Renal cortex interstitium (tissue), 11 donors: Measurements from ENCODE around the gene PGPEP1. TPM values are rescaled to one million over a fixed set of nuclear protein-coding genes. Genes with fewer than 3 reads are reported as not detected.
"Not testable (repeated sequence)": the region's sequence is repeated elsewhere in the genome, so short reads cannot be mapped to it uniquely, and the experiment has no call there.

Experiments used
- DNase-seq, 11 donors: peaks; one replicate each; pipeline ENCODE4 v3.0.0-alpha.2; 2013; ENCODE audit warnings: low read depth in 9 of 11, low spot score in 4 of 11; ENCODE audit errors: extremely low read depth in 1 of 11
- polyA plus RNA-seq, 3 donors: library from polyadenylated mRNA; unstranded; fragments of 120-200 nt; gene quantifications; one replicate each; pipeline ENCODE4 v1.2.1, GENCODE V29; 2013; ENCODE audit not compliant: insufficient read length in 3 of 3

PGPEP1 gene
- polyA plus RNA-seq, 3 donors, result 20.9 to 35.3 (median 22.0) TPM

- DNase-seq, result no peak
These were observed 58.6 kb downstream of the PGPEP1 start for GRCh38 chr19:18399008-18399407.

DNA sequence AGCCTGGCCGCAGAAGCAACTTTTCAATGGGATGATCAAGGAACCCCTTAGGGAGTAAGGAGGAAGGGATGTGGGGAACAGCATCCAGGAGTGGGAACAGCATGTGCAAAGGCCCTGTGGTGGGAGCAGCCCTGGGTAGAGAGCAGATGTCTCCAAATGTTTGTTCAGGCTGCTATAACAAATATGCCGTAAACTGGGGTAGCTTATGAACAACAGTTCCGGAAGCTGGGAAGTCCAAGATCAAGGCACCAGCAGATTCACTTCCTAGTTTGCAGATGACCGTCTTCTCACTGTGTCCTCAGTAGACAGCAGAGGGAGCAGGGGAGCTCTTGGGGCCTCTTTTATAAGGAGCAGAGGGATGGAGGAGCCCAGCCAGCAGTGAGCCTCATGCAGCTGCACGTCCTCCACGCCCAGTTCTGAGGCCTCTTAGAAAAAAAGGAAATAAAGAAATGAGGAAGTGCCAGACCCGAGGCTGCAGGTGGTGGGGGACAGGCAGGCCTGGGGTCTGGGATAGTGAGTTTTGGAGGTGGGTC, 61.2 kb downstream of the PGPEP1 start:
- peak in 1 of 11 donors; percentile 56 for DNase-seq

DNA sequence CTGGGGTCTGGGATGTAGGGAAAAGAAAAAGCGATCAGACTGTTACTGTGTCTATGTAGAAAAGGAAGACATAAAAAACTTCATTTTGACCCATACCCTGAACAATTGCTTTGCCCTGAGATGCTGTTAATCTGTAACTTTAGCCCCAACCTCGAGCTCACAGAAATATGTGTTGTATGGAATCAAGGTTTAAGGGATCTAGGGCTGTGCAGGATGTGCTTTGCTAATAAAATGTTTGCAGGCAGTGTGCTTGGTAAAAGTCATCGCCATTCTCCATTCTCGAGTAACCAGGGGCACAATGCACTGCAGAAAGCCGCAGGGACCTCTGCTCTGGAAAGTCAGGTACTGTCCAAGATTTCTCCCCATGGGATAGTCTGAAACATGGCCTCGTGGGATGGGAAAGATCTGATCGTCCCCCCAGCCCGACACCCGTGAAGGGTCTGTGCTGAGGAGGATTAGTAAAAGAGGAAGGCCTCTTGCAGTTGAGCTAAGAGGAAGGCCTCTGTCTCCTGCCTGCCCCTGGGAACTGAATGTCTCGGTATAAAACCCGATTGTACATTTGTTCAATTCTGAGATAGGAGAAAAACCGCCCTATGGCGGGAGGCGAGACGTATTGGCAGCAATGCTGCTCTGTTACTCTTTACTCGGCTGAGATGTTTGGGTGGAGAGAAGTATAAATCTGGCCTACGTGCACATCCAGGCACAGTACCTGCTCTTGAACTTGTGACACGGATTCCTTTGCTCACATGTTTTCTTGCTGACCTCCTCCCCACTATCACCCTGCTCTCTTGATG, 62.3 kb downstream of the PGPEP1 start:
- not testable (repeated sequence) for DNase-seq

- not testable (repeated sequence) for DNase-seq
These were observed 65.4 kb downstream of the PGPEP1 start for GRCh38 chr19:18405754-18406153.

- DNase-seq, result no peak
These were observed 66.4 kb downstream of the PGPEP1 start for GRCh38 chr19:18406749-18407148.

DNA sequence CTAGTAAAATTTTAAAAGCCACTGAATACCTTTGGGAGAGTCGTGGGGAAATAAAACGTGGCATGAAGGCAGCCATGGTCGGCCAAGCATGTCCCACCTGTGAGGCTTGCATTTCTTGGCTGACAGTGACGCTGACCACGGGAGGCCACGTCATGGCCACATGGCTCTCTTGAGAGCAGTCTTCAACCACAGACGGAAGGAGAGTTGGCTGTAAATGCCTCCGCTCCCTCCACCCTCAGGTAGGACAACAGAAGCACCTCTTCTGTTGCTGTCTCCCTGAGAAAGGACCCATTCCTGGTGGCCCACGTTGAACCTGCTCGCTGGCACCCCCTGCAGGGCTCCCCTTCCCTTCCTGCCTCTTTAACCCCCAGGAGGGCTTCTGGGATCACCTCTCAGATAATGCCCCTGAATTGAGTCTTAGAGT, 67.7 kb downstream of the PGPEP1 start:
- no peak for DNase-seq

DNA sequence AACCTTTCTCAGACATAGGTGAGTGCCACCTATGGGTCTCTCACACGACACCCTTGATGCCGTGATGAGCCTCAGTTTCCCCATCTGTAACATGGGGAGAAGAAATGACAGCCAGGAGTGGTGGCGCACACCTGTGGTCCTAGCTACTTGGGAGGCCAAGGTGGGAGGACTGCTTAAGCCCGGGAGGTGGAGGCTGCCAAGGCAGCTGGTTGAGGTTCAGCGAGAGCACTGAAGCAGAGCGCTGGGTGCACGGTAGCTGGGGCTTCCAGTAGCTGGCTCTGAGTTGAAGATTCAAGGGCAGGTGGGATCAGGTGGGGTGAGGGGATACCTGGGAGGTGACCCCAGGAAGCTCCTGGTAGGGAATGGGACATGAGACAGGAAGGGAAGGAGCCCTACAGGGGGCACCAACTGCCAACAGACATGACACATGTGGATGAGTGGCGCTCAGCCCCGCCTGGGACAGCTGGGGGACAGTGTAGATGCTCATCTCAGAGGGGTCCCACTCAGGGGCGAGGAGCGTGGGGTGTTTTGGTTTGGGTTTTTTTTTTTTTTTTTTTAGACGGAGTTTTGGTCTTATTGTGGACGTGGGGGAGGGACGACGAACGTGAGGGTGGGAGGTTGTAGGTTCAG, 72.3 kb downstream of the PGPEP1 start:
- DNase-seq, result no peak

DNA sequence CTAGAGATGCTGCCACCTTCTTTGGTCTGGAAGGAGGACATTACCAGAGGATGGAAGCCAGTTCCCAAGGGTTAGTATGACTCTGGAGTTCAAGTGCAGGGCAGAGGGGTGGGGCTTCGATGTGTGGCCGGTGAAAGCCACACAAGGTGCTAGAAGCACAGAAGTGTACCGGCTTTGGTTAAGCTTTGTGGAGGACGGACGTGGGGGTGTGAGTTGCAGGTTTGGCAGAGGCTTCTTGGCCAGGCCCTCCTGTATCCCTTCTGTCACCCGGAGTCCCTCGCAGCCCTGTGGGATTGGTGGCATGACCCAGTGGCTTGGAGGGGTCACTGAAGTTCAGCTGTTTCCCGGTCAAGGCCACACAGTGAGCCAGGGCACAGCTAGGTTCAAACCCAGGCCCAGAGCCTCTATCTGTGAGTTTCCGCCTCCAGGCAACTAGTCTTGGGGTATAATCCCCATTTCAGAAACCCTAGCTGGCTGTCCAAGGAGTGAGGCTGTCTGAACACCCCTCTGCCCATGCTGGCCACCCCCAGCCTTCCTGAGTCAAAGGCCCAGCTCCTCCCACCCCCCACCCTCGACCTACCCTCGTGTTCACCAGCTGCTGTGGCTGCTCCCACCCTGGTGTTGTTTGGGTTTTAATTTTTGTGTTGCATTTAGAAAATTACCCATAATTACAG, 74.2 kb downstream of the PGPEP1 start:
- DNase-seq, result no peak

DNA sequence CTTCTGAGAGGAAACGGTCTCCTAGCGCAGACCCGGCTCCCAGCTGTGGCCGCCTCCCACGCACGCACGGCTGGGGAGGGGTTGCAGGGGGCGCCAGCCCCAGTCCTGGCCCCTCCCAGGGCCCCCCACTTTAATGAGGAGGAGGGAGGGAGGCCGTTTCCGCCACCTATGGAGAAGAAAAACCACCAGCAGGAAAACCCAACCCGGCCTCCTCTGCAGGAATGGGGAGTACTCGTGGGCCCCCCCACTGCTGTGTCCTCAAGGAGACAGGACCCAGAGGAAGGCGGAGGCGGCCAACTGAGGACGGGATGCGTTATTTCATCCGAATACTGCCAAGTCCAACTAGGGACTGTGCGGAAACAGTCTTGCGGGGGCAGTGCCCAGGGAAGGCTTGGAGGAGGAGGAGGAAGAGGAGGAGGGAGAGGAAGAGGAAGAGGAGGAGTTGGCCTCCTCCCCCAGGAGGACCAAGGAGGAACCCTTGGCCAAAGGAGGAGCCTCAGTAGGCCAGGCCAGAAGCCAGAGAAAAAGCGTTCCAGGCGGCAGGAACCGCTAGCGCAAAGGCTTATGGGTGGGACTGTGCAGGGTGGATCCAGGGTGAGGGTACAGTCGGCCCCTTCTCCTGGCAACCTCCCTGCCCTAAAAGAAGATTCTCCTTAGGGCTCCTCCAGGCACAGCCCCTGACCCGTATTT, 74.9 kb downstream of the PGPEP1 start:
- peak in 3 of 11 donors; percentile 86 to 88 (median 87) for DNase-seq

DNA sequence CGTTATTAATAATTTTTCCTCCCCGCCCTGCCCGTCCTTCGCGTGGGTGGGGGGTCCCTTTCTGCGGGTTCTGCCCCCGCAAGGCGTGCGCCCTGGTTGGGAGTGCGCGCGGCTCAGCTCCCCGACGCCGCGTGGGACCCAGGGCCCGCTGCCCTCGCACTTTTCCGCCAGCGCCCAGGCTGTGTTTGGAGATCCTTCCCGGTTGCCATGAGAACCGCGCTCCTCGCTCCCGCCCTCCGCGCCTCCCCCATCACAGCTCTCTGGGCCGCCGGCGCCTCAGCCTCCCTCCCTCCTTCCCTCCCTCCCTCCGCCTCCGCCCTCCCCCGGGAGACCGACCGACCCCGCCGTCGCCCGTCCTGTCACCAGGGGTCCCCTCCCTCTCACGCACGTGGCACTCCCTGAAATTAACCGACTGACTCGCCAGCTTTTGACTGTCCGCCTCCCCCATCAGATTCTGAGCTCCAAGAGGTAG, 76.4 kb downstream of the PGPEP1 start:
- peak in 8 of 11 donors; percentile 85 to 94 (median 92) for DNase-seq

GRCh38 chr19:18417250-18418028, 77.0 kb downstream of the PGPEP1 start:
- DNase-seq, result peak in 2 of 11 donors; percentile 81 to 88

GRCh38 chr19:18418029-18418482, 77.7 kb downstream of the PGPEP1 start:
- no peak for DNase-seq

DNA sequence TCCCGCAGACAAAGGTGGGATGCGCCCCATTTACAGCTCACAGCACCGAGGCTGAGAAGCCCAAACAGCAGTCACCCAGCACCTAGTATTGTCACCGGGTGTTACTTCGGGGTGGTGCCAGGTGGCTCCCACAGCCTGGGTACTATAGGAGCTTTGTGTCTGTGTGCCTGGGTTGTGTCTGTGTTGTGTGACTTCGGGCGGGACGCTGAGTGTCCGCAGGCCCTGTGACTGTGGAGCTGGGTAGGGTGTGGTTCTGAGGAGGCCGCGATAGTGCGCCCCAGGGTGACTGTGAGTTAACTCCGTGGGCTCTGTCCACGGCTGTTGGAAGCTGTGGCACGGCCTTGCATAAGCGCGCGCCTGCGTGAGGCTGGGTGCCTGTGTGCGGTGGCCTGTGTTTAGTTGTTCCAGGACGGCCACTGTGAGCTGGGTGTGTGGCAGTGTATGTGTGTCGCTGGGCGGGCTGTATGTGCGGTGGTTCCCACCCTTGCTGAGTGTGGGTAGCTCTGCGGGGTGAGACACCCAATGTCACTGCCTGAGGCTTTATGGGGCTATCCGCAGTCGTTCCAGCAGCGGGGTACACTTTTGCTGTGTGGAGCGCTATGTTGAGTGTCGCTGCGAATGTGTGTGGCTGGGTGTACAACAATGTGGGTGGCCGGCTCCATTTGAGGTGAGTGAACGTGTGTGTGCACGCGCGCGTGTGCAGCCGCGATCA, 78.2 kb downstream of the PGPEP1 start:
- no peak for DNase-seq

DNA sequence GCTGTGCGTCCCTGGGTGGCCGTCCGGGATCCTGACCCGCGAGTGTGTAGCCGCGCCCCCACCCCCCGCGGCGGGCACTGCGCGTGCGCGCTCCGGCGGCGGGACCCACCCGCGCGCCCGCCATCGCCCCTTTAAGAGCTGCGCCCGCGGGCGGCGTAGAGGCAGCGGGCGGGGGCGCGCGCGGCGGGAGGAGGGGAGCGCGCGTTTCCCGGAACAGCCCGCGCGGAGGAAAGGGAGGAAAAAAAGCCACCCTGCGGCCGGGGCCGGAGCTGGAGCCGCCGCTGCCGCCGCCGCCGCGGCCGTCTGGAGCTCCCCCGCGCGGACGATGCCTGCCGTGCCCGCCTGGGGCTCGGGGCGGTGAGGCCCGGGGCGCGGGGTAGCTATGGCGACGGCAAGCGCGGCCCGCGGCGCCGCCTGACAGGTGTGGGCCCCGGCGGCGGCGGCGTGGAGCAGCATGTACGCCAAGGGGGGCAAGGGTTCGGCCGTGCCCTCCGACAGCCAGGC, 78.8 kb downstream of the PGPEP1 start, which contains the start of gene SSBP4:
Gene SSBP4 (plus strand): TSS at position 204 of the 504 bp plus-strand sequence. CDS start 251 bp downstream, at position 455.
- no peak for DNase-seq
